PC-9 (cell line): ENCODE results near the gene PLA2G4D. TPM values are rescaled to one million over a fixed set of nuclear protein-coding genes. Genes with fewer than 3 reads are reported as not detected.

Source experiments
- BruUV-seq: library from RNA; stranded (reverse); fragments of 400-500 nt; replicated peaks from 2 replicates; lab custom pipeline; 2021; lab: Mats Ljungman, UMichigan
- CTCF ChIA-PET: fragments of 300-600 bp; sonication (Branson Sonifier 250); formaldehyde crosslinking; loops from one replicate; lab custom pipeline; 2022; ENCODE audit warnings: antibody characterized with exemption; lab: Charles Lee
- POLR2A ChIA-PET: fragments of 300-600 bp; sonication (Branson Sonifier 250); formaldehyde crosslinking; loops from one replicate; lab custom pipeline; 2022; ENCODE audit warnings: antibody characterized with exemption; ENCODE audit not compliant: unreplicated experiment; lab: Charles Lee
- DNase-seq, 2 experiments: peaks; one replicate each; pipeline versions ENCODE4 v3.0.0 to v3.0.0-alpha.2; 2015 to 2022; ENCODE audit warnings: mixed read lengths in 1 of 2
- H2AFZ ChIP-seq: fragments of 200-600 bp; sonication (generic); 2 replicates; pipeline ENCODE4 v1.8.1; 2017; ENCODE audit warnings: antibody characterized with exemption
- H3F3A ChIP-seq: fragments of 200-600 bp; sonication (generic); 2 replicates; pipeline ENCODE4 v1.8.1; 2017; ENCODE audit warnings: antibody characterized with exemption, mild to moderate bottlenecking, low read depth; ENCODE audit not compliant: insufficient read depth
- H3K27ac ChIP-seq: fragments of 200-600 bp; sonication (generic); 2 replicates; pipeline ENCODE4 v1.6.1; 2016; ENCODE audit warnings: mixed run types
- H3K27me3 ChIP-seq: fragments of 200-600 bp; sonication (generic); 2 replicates; pipeline ENCODE4 v1.6.1; 2016; ENCODE audit warnings: low read depth, mixed run types; ENCODE audit not compliant: insufficient read depth
- H3K36me3 ChIP-seq: fragments of 200-600 bp; sonication (generic); 2 replicates; pipeline ENCODE4 v1.6.1; 2016; ENCODE audit warnings: low read depth, mixed run types
- H3K4me1 ChIP-seq: fragments of 200-600 bp; sonication (generic); replicated peaks from 2 replicates; pipeline ENCODE4 v1.6.1; 2016; ENCODE audit warnings: mixed run types; ENCODE audit not compliant: insufficient read depth
- H3K4me2 ChIP-seq: fragments of 200-600 bp; sonication (generic); 2 replicates; pipeline ENCODE4 v1.6.1; 2017; ENCODE audit warnings: mixed run types
- H3K4me3 ChIP-seq: fragments of 200-600 bp; sonication (generic); 2 replicates; pipeline ENCODE4 v1.6.1; 2016; ENCODE audit warnings: mixed run types
- H3K79me2 ChIP-seq: fragments of 200-600 bp; sonication (generic); 2 replicates; pipeline ENCODE4 v1.6.1; 2017; ENCODE audit warnings: low read depth, mixed run types
- H3K9me2 ChIP-seq: fragments of 200-600 bp; sonication (generic); 2 replicates; pipeline ENCODE4 v1.8.1; 2017; ENCODE audit warnings: mild to moderate bottlenecking; ENCODE audit not compliant: insufficient read depth
- H3K9me3 ChIP-seq: fragments of 200-600 bp; sonication (generic); 2 replicates; pipeline ENCODE4 v1.8.1; 2016; ENCODE audit warnings: low read depth; ENCODE audit not compliant: insufficient read depth
- H4K20me1 ChIP-seq: fragments of 200-600 bp; sonication (generic); 2 replicates; pipeline ENCODE4 v1.8.1; 2017; ENCODE audit not compliant: insufficient read depth
- CTCF ChIP-seq: fragments of 200-600 bp; sonication (generic); conservative IDR thresholded peaks from 2 replicates; pipeline ENCODE4 v1.6.1; 2017; ENCODE audit warnings: mixed run types, antibody characterized with exemption, mild to moderate bottlenecking, moderate library complexity
- EZH2 ChIP-seq: fragments of 200-600 bp; sonication (generic); IDR thresholded peaks from 2 replicates; pipeline ENCODE4 v1.8.0; 2017; ENCODE audit warnings: antibody characterized with exemption, low read depth
- intact Hi-C: fragments of 100-400 bp; cut with micrococcal nuclease; formaldehyde crosslinking; loops from one replicate; pipeline ENCODE4 v1.10.0; 2022; ENCODE audit not compliant: unreplicated experiment
- total RNA-seq: library from RNA; stranded (reverse); gene quantifications from 2 replicates; pipeline ENCODE4 v1.2.3, GENCODE V29; 2021

PLA2G4D gene
- total RNA-seq, 1 experiment from 2014 or later = 0.90 TPM

GRCh38 chr15:42037656-42038055 lies 56.7 kb downstream of the PLA2G4D start:
- Histone ChIP-seq H3K4me3 (no peak overlapping the region), H3K9me3 (no peaks in the 10 kb centered on the region), H3K4me1 (peaks cover 29% of the 10 kb centered on the region), H3K27me3 (no peaks in the 10 kb centered on the region), H2AFZ (no peak overlapping the region), H3K79me2 (no peaks in the 10 kb centered on the region), H3F3A (peaks cover 6% of the 10 kb centered on the region; the same call in 1 of the 2 replicates), H3K4me2 (no peak overlapping the region), H4K20me1 (no peaks in the 10 kb centered on the region), H3K36me3 (no peaks in the 10 kb centered on the region), H3K9me2 (no peaks in the 10 kb centered on the region), H3K27ac (no peak overlapping the region)
- DNase-seq = peak in 1 of 2 experiments; percentile 48
- ChIA-PET CTCF (no interaction called here), POLR2A (interaction anchor here (0.7 kb wide), 1 partner anchor 1230 kb away, joined by 10 read pairs; the partner anchor contains the start of gene DNAJC17)
- BruUV-seq = no TSS peak
- intact Hi-C loops = no loop called here
- TF ChIP-seq EZH2 (no peak), CTCF (no peak)

- Histone ChIP-seq H3F3A (peaks cover 6% of the 10 kb centered on the region; the same call in 1 of the 2 replicates), H3K9me2 (no peaks in the 10 kb centered on the region), H3K27me3 (no peaks in the 10 kb centered on the region), H3K27ac (no peak overlapping the region), H3K4me2 (no peak overlapping the region), H4K20me1 (no peaks in the 10 kb centered on the region), H3K79me2 (no peaks in the 10 kb centered on the region), H3K4me1 (peaks cover 34% of the 10 kb centered on the region), H3K4me3 (no peak overlapping the region), H2AFZ (no peak overlapping the region), H3K36me3 (no peaks in the 10 kb centered on the region), H3K9me3 (no peaks in the 10 kb centered on the region; the same call in 1 of the 2 replicates)
- ChIA-PET POLR2A (no interaction called here), CTCF (no interaction called here)
- DNase-seq = no peak
- TF ChIP-seq EZH2 (no peak), CTCF (no peak)
- intact Hi-C loops = no loop called here
- BruUV-seq = no TSS peak
These were observed 57.4 kb downstream of the PLA2G4D start for GRCh38 chr15:42036966-42037365.

GRCh38 chr15:42036112-42036905 lies 58.1 kb downstream of the PLA2G4D start:
- Histone ChIP-seq H3K36me3 (no peaks in the 10 kb centered on the region), H3K79me2 (no peaks in the 10 kb centered on the region), H3K4me2 (no peak overlapping the region), H3K4me3 (no peak overlapping the region), H3K9me2 (no peaks in the 10 kb centered on the region), H4K20me1 (no peaks in the 10 kb centered on the region), H3K4me1 (peaks cover 34% of the 10 kb centered on the region), H3K27ac (no peak overlapping the region), H3K9me3 (no peaks in the 10 kb centered on the region; the same call in 1 of the 2 replicates), H2AFZ (no peak overlapping the region), H3F3A (peaks cover 6% of the 10 kb centered on the region; the same call in 1 of the 2 replicates), H3K27me3 (no peaks in the 10 kb centered on the region)
- DNase-seq = no peak
- intact Hi-C loops = no loop called here
- TF ChIP-seq EZH2 (no peak), CTCF (no peak)
- ChIA-PET CTCF (no interaction called here), POLR2A (no interaction called here)
- BruUV-seq = no TSS peak
